Endothelial cell of umbilical vein (primary cell): ENCODE measurements around the gene KANSL1. TPM values are rescaled to one million over a fixed set of nuclear protein-coding genes. Genes with fewer than 3 reads are reported as not detected.
"Not testable (repeated sequence)": the region's sequence is repeated elsewhere in the genome, so short reads cannot be mapped to it uniquely, and the experiment has no call there.

ENCODE experiments used
- BruUV-seq: library from RNA; stranded (reverse); fragments of 400-500 nt; replicated peaks from 2 replicates; lab custom pipeline; 2021; lab: Mats Ljungman, UMichigan
- CTCF ChIA-PET: fragments of 300-600, 350-600 bp; sonication (Branson Sonifier 250); formaldehyde crosslinking; loops from one replicate; lab custom pipeline; 2021; ENCODE audit warnings: antibody characterized with exemption, inconsistent platforms; lab: Charles Lee
- POLR2A ChIA-PET: fragments of 300-600, 350-600 bp; sonication (Branson Sonifier 250); formaldehyde crosslinking; loops from one replicate; lab custom pipeline; 2021; ENCODE audit warnings: antibody characterized with exemption, inconsistent platforms; lab: Charles Lee
- DNase-seq: peaks from one replicate; pipeline ENCODE4 v3.0.0-alpha.2; 2011; ENCODE audit warnings: low read depth, low spot score
- FAIRE-seq: peaks from 2 replicates; lab custom pipeline; 2011; peaks lifted over from hg19 to GRCh38; lab: Jason Lieb, UNC
- H2AFZ ChIP-seq: 2 replicates; pipeline ENCODE4 v1.6.0; 2012; ENCODE audit warnings: low read depth, low read length, control low read depth, inconsistent platforms
- H3K27ac ChIP-seq: 2 replicates; pipeline ENCODE4 v1.5.1; 2011; ENCODE audit warnings: low read depth, mild to moderate bottlenecking, control low read depth, low read length, moderate library complexity; ENCODE audit not compliant: insufficient read depth
- H3K27me3 ChIP-seq, 2 experiments: 2 replicates each; pipeline versions ENCODE4 v1.6.0 to v1.6.1; 2011; ENCODE audit warnings: low read length in 2 of 2, mixed read lengths in 1 of 2; ENCODE audit not compliant: control insufficient read depth in 2 of 2, insufficient read depth in 2 of 2
- H3K36me3 ChIP-seq, 2 experiments: 2 replicates in 1 of 2; 3 replicates in 1 of 2; pipeline ENCODE4 v1.5.1; 2011; ENCODE audit warnings: low read length in 2 of 2, mild to moderate bottlenecking in 1 of 2, moderate library complexity in 1 of 2; ENCODE audit not compliant: control insufficient read depth in 2 of 2, insufficient read depth in 2 of 2; ENCODE audit errors: extremely low read depth in 1 of 2
- H3K4me1 ChIP-seq: 3 replicates; pipeline ENCODE4 v1.5.1; 2011; ENCODE audit warnings: mild to moderate bottlenecking, low read length; ENCODE audit not compliant: control insufficient read depth, insufficient read depth; ENCODE audit errors: extremely low read depth
- H3K4me2 ChIP-seq: 2 replicates; pipeline ENCODE4 v1.6.1; 2011; ENCODE audit warnings: low read length, control low read depth, mixed read lengths; ENCODE audit not compliant: insufficient read depth
- H3K4me3 ChIP-seq, 3 experiments: fragments of 200-600 bp in 1 of 3; sonication (generic), shearing (Covaris generic) in 1 of 3; replicated peaks in 1 of 3; 2 replicates each; pipeline ENCODE4 v1.5.1; 2011 to 2016; ENCODE audit warnings: control low read depth in 3 of 3, low read length in 3 of 3, mild to moderate bottlenecking in 2 of 3, inconsistent platforms in 1 of 3, low read depth in 1 of 3, moderate library complexity in 1 of 3; ENCODE audit not compliant: insufficient read depth in 1 of 3
- H3K79me2 ChIP-seq: 2 replicates; pipeline ENCODE4 v1.6.0; 2012; ENCODE audit warnings: low read length, inconsistent platforms; ENCODE audit not compliant: control insufficient read depth, insufficient read depth
- H3K9ac ChIP-seq: replicated peaks from 2 replicates; pipeline ENCODE3; 2011; ENCODE audit warnings: low read length, control low read depth; ENCODE audit not compliant: insufficient read depth; ENCODE audit errors: extremely low read depth
- H3K9me1 ChIP-seq: replicated peaks from 3 replicates; pipeline ENCODE4 v1.6.0; 2011; ENCODE audit warnings: mild to moderate bottlenecking, low read length; ENCODE audit not compliant: control insufficient read depth, insufficient read depth; ENCODE audit errors: extremely low read depth
- H3K9me3 ChIP-seq: replicated peaks from 2 replicates; pipeline ENCODE4 v1.5.1; 2012; ENCODE audit warnings: low read length, inconsistent platforms; ENCODE audit not compliant: control insufficient read depth, insufficient read depth
- H4K20me1 ChIP-seq: replicated peaks from 2 replicates; pipeline ENCODE3; 2011; ENCODE audit warnings: mild to moderate bottlenecking, low read length; ENCODE audit not compliant: control insufficient read depth, insufficient read depth; ENCODE audit errors: extremely low read depth
- CTCF ChIP-seq, 2 donors: IDR thresholded peaks; 1 replicate in 1 of 2; 2 replicates in 1 of 2; pipeline ENCODE4 v1.5.1; 2011; ENCODE audit warnings: low read length in 2 of 2, mild to moderate bottlenecking in 2 of 2, moderate library complexity in 2 of 2, control low read depth in 1 of 2, inconsistent platforms in 1 of 2, low read depth in 1 of 2; ENCODE audit not compliant: insufficient read depth in 1 of 2; ENCODE audit errors: extremely low read depth in 1 of 2
- EZH2 ChIP-seq: IDR thresholded peaks from 2 replicates; pipeline ENCODE4 v1.6.1; 2012; ENCODE audit warnings: borderline replicate concordance, low read depth, mild to moderate bottlenecking, moderate library complexity, low read length, inconsistent platforms; ENCODE audit not compliant: severe bottlenecking
- FOS ChIP-seq: IDR thresholded peaks from 2 replicates; pipeline ENCODE4 v1.6.1; 2011; ENCODE audit warnings: mild to moderate bottlenecking, low read length, moderate library complexity, borderline replicate concordance; ENCODE audit not compliant: insufficient read depth
- GATA2 ChIP-seq: IDR thresholded peaks from 2 replicates; pipeline ENCODE4 v1.7.0; 2011; ENCODE audit warnings: low read depth, mild to moderate bottlenecking, moderate library complexity, mixed read lengths, low read length; ENCODE audit not compliant: insufficient read length, insufficient read depth
- JUN ChIP-seq: IDR thresholded peaks from 2 replicates; pipeline ENCODE4 v1.6.1; 2011; ENCODE audit warnings: borderline replicate concordance, low read depth; ENCODE audit not compliant: insufficient read length, insufficient read depth
- MAX ChIP-seq: IDR thresholded peaks from 2 replicates; pipeline ENCODE4 v1.6.1; 2011; ENCODE audit not compliant: insufficient read depth, insufficient read length
- MYC ChIP-seq: IDR thresholded peaks from one replicate; pipeline ENCODE4 v1.6.1; 2011; ENCODE audit warnings: mild to moderate bottlenecking, low read depth, low read length
- POLR2A ChIP-seq: IDR thresholded peaks from 2 replicates; pipeline ENCODE4 v1.6.1; 2012; ENCODE audit warnings: low read depth, mild to moderate bottlenecking, control low read depth, low read length
- POLR2AphosphoS5 ChIP-seq: IDR thresholded peaks from 2 replicates; pipeline ENCODE4 v1.6.1; 2012; ENCODE audit warnings: low read depth, mild to moderate bottlenecking, control low read depth, low read length, moderate library complexity; ENCODE audit not compliant: insufficient read depth
- dilution Hi-C: fragments of 300-500 bp; cut with MboI; formaldehyde crosslinking; loops from one replicate; pipeline ENCODE4 v1.15.0; 2019; ENCODE audit warnings: low sequenced_read_pairs; ENCODE audit not compliant: extremely low pct_ligation_motif_present
- intact Hi-C: fragments of 100-400 bp; cut with micrococcal nuclease; formaldehyde crosslinking; loops from one replicate; pipeline ENCODE4 v1.10.0; 2022
- polyA plus RNA-seq, 4 experiments: library from polyadenylated mRNA; depleted of rRNA in 3 of 4; stranded (reverse) in 3 of 4; unstranded in 1 of 4; fragments of >200 nt; gene quantifications; 2 replicates each; pipeline versions ENCODE4 v1.2.1 to v1.2.3, GENCODE V29; 2011 to 2012; ENCODE audit warnings: missing spikeins in 1 of 4
- total RNA-seq: library from RNA; stranded (reverse); gene quantifications from 2 replicates; pipeline ENCODE4 v1.2.3, GENCODE V29; 2021

Gene KANSL1
- total and polyA plus RNA-seq, 2 donors (not counting 3 experiments of a cell fraction or from before 2014, with no cell fraction given), result 29.1 to 74.0 TPM

- no peak overlapping the region for H3K4me2 ChIP-seq
- no peaks in the 10 kb centered on the region for H3K4me1 ChIP-seq
- no peaks in the 10 kb centered on the region for H3K9me3 ChIP-seq
- peaks cover 0 to under 1% of the 10 kb centered on the region in 2 experiments for H3K36me3 ChIP-seq
- FAIRE-seq (no peak), DNase-seq (no peak)
- no peaks in the 10 kb centered on the region for H4K20me1 ChIP-seq
- H3K27ac ChIP-seq, result no peak overlapping the region
- ChIA-PET POLR2A (no interaction called here), CTCF (interaction anchor here (1.4 to 2.1 kb wide), 2 partner anchors 24 to 173 kb away, joined by 5 to 7 read pairs; partner anchors contain the start of gene KANSL1)
- no peak overlapping the region for H2AFZ ChIP-seq
- H3K9me1 ChIP-seq, result no peaks in the 10 kb centered on the region
- H3K9ac ChIP-seq, result no peak overlapping the region
- no TSS peak for BruUV-seq
- H3K79me2 ChIP-seq, result no peaks in the 10 kb centered on the region
- H3K4me3 ChIP-seq, result no peak overlapping the region
- intact Hi-C loops, result no loop called here
- TF ChIP-seq GATA2 (no peak), EZH2 (no peak), JUN (no peak), POLR2A (no peak), CTCF (IDR thresholded peaks at IDR 0.05; ENCODE audit: extremely low read depth in 1 of 2, insufficient read depth in 1 of 2, low read depth in 1 of 2, low read length in 2 of 2) (no peak), POLR2AphosphoS5 (no peak), MAX (no peak), MYC (no peak), FOS (no peak)
- dilution Hi-C loops, result no loop called here
- no peaks in the 10 kb centered on the region for H3K27me3 ChIP-seq
Measured at GRCh38 chr17:46020023-46020761, 173.0 kb downstream of the KANSL1 start.

GRCh38 chr17:46019408-46019925, 173.8 kb downstream of the KANSL1 start:
- POLR2A ChIA-PET, H3K4me2 ChIP-seq, H3K4me1 ChIP-seq, H3K36me3 ChIP-seq, H3K4me3 ChIP-seq, H3K9me3 ChIP-seq, H2AFZ ChIP-seq, DNase-seq, H3K27ac ChIP-seq, H3K27me3 ChIP-seq, FAIRE-seq, BruUV-seq, H3K9ac ChIP-seq, H3K9me1 ChIP-seq, H3K79me2 ChIP-seq, dilution Hi-C loops, H4K20me1 ChIP-seq, intact Hi-C loops: not testable (repeated sequence)
- CTCF ChIA-PET, result interaction anchor here (0.6 to 3.9 kb wide), 3 partner anchors 11 to 193 kb away, joined by 3 to 13 read pairs (median 5); partner anchors contain the start of gene KANSL1
